Body of pancreas (tissue), 4 donors: ENCODE measurements around the gene CDH4. TPM values are rescaled to one million over a fixed set of nuclear protein-coding genes. Genes with fewer than 3 reads are reported as not detected.

ENCODE experiments used
- ATAC-seq: fragments of 150-250 bp; one replicate; pipeline ENCODE4 v1.9.1; 2016
- DNase-seq, 4 donors: peaks; one replicate each; pipeline ENCODE4 v3.0.0-alpha.2; 2019
- H3K27ac ChIP-seq, 4 donors: fragments of 200-600 bp; sonication (generic); 1 replicate in 3 of 4; 2 replicates in 1 of 4; pipeline versions ENCODE4 v1.5.1 to v1.6.1; 2016 to 2019; ENCODE audit warnings: mild to moderate bottlenecking in 1 of 4, mixed read lengths in 1 of 4, moderate library complexity in 1 of 4
- H3K27me3 ChIP-seq, 2 donors: fragments of 200-600 bp; sonication (generic); one replicate each; pipeline ENCODE4 v1.6.0; 2016; ENCODE audit warnings: mild to moderate bottlenecking in 1 of 2
- H3K36me3 ChIP-seq, 2 donors: fragments of 200-600 bp; sonication (generic); replicated peaks in 1 of 2; 2 replicates each; pipeline ENCODE4 v1.5.1; 2016; ENCODE audit warnings: low read depth in 2 of 2; ENCODE audit not compliant: insufficient read depth in 1 of 2
- H3K4me1 ChIP-seq: fragments of 200-600 bp; sonication (generic); one replicate; pipeline ENCODE4 v1.6.0; 2016
- H3K4me3 ChIP-seq, 2 donors: fragments of 200-600 bp; sonication (generic); 1 replicate in 1 of 2; 2 replicates in 1 of 2; pipeline ENCODE4 v1.5.1; 2016 to 2019
- H3K9me3 ChIP-seq, 3 donors: fragments of 200-600 bp; sonication (generic); 1 replicate in 2 of 3; 2 replicates in 1 of 3; pipeline ENCODE4 v1.5.1; 2016
- CTCF ChIP-seq, 7 experiments: fragments of 450-650 bp in 4 of 7; fragments of 200-600 bp in 3 of 7; sonication (generic) in 3 of 7; IDR thresholded peaks; one replicate each; pipeline ENCODE4 v1.5.1; 2016 to 2019; ENCODE audit warnings: antibody characterized with exemption in 7 of 7
- POLR2A ChIP-seq, 3 donors: fragments of 450-650 bp; IDR thresholded peaks; one replicate each; pipeline ENCODE4 v1.6.1; 2016; ENCODE audit warnings: antibody characterized with exemption in 3 of 3, mild to moderate bottlenecking in 2 of 3
- WGBS, 2 donors: methylation state at CpG; one replicate each; pipeline ENCODE4 v1.1.5; 2017; 5-methylcytosine and 5-hydroxymethylcytosine counted together
- intact Hi-C: fragments of 100-400 bp; cut with DNase I; formaldehyde crosslinking; loops from one replicate; pipeline ENCODE4 v1.15.1; 2023
- total RNA-seq, 2 donors: library from RNA; depleted of rRNA; stranded (reverse); fragments of >200 nt; gene quantifications; one replicate each; pipeline ENCODE4 v1.1.0, GENCODE V29; 2016

CDH4 gene
- total RNA-seq, 2 donors from 2014 or later: 0.33 to 0.52 TPM

GRCh38 chr20:61957961-61958715, 706.1 kb downstream of the CDH4 start:
- intact Hi-C loops: no loop called here
- no peak for DNase-seq
- H3K4me3 ChIP-seq: no peak overlapping the region
- TF ChIP-seq CTCF (IDR thresholded peaks at IDR 0.05): no peak
- TF ChIP-seq POLR2A (IDR thresholded peaks at IDR 0.05): no peak
- WGBS, 2 donors: 76 to 81% methylated on average over 12 of the region's 12 CpGs
- no peaks in the 10 kb centered on the region for H3K36me3 ChIP-seq
- H3K4me1 ChIP-seq: peaks cover 30% of the 10 kb centered on the region
- H3K27me3 ChIP-seq: no peaks in the 10 kb centered on the region
- ATAC-seq: no peak
- no peak overlapping the region for H3K27ac ChIP-seq
- no peaks in the 10 kb centered on the region for H3K9me3 ChIP-seq

GRCh38 chr20:61958773-61959700, 707.0 kb downstream of the CDH4 start:
- intact Hi-C loops: no loop called here
- Histone ChIP-seq H3K27ac (no peak overlapping the region), H3K4me3 (no peak overlapping the region), H3K36me3 (no peaks in the 10 kb centered on the region), H3K27me3 (no peaks in the 10 kb centered on the region), H3K4me1 (peaks cover 30% of the 10 kb centered on the region), H3K9me3 (no peaks in the 10 kb centered on the region)
- no peak for TF ChIP-seq CTCF (IDR thresholded peaks at IDR 0.05)
- no peak for TF ChIP-seq POLR2A (IDR thresholded peaks at IDR 0.05)
- DNase-seq (peak in 2 of 4 donors; percentile 4), ATAC-seq (no peak)
- 75 to 84% methylated on average over 22 of the region's 22 CpGs for WGBS, 2 donors

- Histone ChIP-seq H3K27ac (no peak overlapping the region), H3K4me3 (no peak overlapping the region), H3K4me1 (peaks cover 23% of the 10 kb centered on the region), H3K9me3 (no peaks in the 10 kb centered on the region), H3K27me3 (no peaks in the 10 kb centered on the region), H3K36me3 (no peaks in the 10 kb centered on the region)
- DNase-seq (peak in 1 of 4 donors; percentile 6), ATAC-seq (no peak)
- intact Hi-C loops: no loop called here
- WGBS, 2 donors: 94 to 95% methylated on average over 12 of the region's 12 CpGs
- TF ChIP-seq CTCF (IDR thresholded peaks at IDR 0.05): no peak
- TF ChIP-seq POLR2A (IDR thresholded peaks at IDR 0.05): no peak
Measured at GRCh38 chr20:61960836-61961235, 708.8 kb downstream of the CDH4 start.

DNA sequence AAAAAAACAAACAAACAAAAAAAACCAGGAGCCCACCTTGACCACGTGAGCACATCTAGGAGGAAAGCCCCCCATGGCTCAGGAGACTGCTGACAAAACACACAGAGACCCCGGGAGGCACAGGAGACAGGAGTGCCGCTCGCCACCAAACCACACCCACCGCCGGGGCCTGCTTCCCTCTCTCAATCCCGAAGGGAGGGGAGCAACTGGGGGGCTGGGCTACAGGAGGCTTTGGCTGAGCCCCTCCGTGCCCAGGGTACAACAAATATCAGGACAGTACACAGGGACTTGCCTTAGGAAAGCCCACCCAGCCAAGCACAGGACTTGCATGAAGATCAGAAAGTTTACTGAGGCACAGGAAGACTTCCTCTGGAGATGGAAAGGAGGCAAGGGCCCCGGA, 711.1 kb downstream of the CDH4 start:
- DNase-seq: peak in 1 of 4 donors; percentile 8
- intact Hi-C loops: no loop called here
- Histone ChIP-seq H3K9me3 (no peaks in the 10 kb centered on the region), H3K4me1 (peaks cover 4% of the 10 kb centered on the region), H3K4me3 (no peak overlapping the region), H3K27ac (no peak overlapping the region), H3K27me3 (no peaks in the 10 kb centered on the region), H3K36me3 (no peaks in the 10 kb centered on the region)
- no peak for ATAC-seq
- WGBS, 2 donors: 83 to 85% methylated on average over 7 to 9 of the region's 9 CpGs
- TF ChIP-seq CTCF (IDR thresholded peaks at IDR 0.05): no peak
- no peak for TF ChIP-seq POLR2A (IDR thresholded peaks at IDR 0.05)
